ENCODE results near the gene EIF3D.
"Not testable (repeated sequence)": the region's sequence is repeated elsewhere in the genome, so short reads cannot be mapped to it uniquely, and the experiment has no call there.

EIF3D gene

DNA sequence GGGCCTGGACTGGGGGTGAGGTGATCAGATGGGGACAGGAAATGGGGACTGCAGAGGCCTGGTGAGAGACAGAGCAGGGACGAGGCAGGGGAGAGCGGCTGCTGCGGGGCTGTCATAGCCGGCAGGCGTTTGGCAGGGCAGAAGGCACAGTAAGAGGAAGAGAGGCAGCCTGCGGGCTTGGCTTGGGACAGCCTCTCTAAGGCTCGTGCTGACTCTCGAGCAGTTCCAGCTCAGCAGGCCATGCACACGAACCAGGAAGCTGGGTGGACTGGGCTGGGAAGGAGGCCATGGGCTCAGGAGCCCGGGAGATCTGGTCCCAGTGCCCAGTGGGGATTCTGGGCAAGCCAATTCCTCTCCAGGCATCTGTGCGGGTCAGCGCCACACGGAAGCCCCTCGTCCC lies 19.6 kb upstream of the EIF3D start:
- Histone ChIP-seq H3K9me3 (ENCODE audit: control insufficient read depth in 1 of 2, low read length in 2 of 2) (no peaks in the 10 kb centered on the region), H3K4me1 (ENCODE audit: control insufficient read depth in 1 of 2, insufficient read depth in 2 of 2, low read length in 2 of 2) (no peaks in the 10 kb centered on the region), H3K4me3 (ENCODE audit: low read depth in 1 of 2, low read length in 2 of 2) (no peak overlapping the region), H3K27me3 (ENCODE audit: low read depth, low read length) (peaks cover 15% of the 10 kb centered on the region), H3K36me3 (ENCODE audit: control insufficient read depth in 1 of 2, insufficient read depth in 2 of 2, low read length in 2 of 2) (no peaks in the 10 kb centered on the region), H3K27ac (ENCODE audit: low read length) (no peak overlapping the region)

DNA sequence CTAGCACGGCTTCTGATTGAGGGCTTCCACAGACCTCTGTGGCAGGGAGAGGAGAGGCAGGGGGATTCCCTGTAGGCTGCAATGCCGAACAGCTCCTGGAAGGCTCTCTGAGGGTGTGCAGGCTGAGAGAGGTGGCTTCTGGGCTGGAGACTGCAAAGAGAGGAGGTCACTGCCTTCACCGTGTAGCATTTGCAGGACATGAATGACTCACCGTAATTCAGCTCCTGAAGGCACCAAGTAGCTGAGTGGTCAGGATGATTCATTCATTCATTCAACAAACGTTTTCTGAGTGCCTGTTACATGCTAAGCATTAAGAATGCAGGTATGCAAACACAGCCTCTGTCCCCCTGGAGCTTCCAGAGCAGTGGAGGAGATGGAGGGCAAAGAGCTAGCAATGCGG lies 18.0 kb upstream of the EIF3D start:
- peaks cover 15% of the 10 kb centered on the region for H3K27me3 ChIP-seq (ENCODE audit: low read depth, low read length)

DNA sequence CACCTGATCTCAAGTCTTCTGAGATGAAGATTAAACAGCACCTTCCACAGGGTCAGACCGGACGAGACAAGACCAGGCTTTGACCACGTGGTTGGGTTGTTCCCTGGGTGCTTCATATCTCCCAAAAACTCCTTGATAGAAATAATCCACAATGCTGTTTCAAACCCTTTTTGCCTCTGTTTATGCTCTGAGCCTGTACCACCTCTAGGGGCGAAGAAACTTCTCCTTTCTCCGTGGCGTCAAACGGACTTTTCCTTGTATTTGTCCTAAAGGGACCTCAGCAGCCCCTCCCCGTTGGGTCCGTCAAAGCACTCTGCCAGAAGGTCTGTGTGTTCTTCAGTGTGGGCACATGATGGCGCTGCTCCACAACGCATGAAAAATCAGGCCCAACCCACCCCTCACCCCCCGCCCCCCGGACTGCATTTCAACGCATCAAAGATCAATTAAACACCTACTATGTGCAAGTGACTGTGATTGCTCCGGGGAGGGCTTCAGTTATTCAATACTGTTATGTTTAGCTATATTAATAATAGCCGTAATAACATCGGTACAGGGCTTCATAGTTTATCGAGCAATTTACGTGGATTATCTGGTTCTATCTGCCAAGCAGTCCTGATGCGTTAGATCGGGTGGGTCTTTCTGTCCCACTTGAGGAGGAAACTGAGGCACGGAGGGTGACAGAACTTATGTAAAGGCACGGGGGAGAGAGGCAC lies 17.3 kb upstream of the EIF3D start:
- H3K9me3 ChIP-seq (ENCODE audit: control insufficient read depth in 1 of 2, low read length in 2 of 2), result no peaks in the 10 kb centered on the region
- no peaks in the 10 kb centered on the region for H3K36me3 ChIP-seq (ENCODE audit: control insufficient read depth in 1 of 2, insufficient read depth in 2 of 2, low read length in 2 of 2)
- no peak overlapping the region for H3K27ac ChIP-seq (ENCODE audit: low read length)
- no peak overlapping the region for H3K4me3 ChIP-seq (ENCODE audit: low read depth in 1 of 2, low read length in 2 of 2)
- peaks cover 12% of the 10 kb centered on the region for H3K27me3 ChIP-seq (ENCODE audit: low read depth, low read length)
- H3K4me1 ChIP-seq (ENCODE audit: control insufficient read depth in 1 of 2, insufficient read depth in 2 of 2, low read length in 2 of 2), result no peaks in the 10 kb centered on the region

More for the DNA sequence above, 18.0 kb upstream of the EIF3D start:
- Histone ChIP-seq H3K4me1 (ENCODE audit: control insufficient read depth in 1 of 2, insufficient read depth in 2 of 2, low read length in 2 of 2) (no peaks in the 10 kb centered on the region), H3K4me3 (ENCODE audit: low read depth in 1 of 2, low read length in 2 of 2) (no peak overlapping the region), H3K9me3 (ENCODE audit: control insufficient read depth in 1 of 2, low read length in 2 of 2) (no peaks in the 10 kb centered on the region), H3K36me3 (ENCODE audit: control insufficient read depth in 1 of 2, insufficient read depth in 2 of 2, low read length in 2 of 2) (no peaks in the 10 kb centered on the region), H3K27ac (ENCODE audit: low read length) (no peak overlapping the region)

DNA sequence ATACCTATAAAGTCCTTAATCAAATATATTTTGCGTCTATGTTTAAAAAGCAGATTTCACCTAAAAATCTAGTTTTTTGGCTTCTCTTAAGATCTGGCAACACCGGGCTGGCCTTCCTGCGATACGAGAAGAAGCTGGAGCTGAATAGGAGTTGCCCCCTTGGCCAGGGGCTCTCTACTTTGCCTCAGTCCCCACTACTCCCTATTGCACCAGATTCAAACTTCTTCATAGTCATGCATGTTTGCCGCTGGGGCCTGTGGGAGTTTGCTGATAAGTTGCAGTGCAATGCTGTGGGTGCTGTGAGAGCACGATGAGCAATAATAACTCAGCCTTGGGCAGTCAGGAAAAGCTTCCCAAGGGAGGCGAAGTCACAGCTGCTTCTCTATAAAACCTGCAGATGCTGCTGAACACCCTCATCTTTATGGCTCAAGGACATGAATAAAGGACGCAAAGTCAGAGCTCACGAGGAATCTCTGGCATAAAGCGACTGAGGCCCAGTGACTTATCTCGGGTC lies 15.2 kb upstream of the EIF3D start:
- Histone ChIP-seq H3K9me3 (ENCODE audit: control insufficient read depth in 1 of 2, low read length in 2 of 2) (no peaks in the 10 kb centered on the region), H3K27me3 (ENCODE audit: low read depth, low read length) (peaks cover 11% of the 10 kb centered on the region), H3K36me3 (ENCODE audit: control insufficient read depth in 1 of 2, insufficient read depth in 2 of 2, low read length in 2 of 2) (no peaks in the 10 kb centered on the region), H3K4me1 (ENCODE audit: control insufficient read depth in 1 of 2, insufficient read depth in 2 of 2, low read length in 2 of 2) (no peaks in the 10 kb centered on the region), H3K27ac (ENCODE audit: low read length) (no peak overlapping the region), H3K4me3 (ENCODE audit: low read depth in 1 of 2, low read length in 2 of 2) (no peak overlapping the region)

DNA sequence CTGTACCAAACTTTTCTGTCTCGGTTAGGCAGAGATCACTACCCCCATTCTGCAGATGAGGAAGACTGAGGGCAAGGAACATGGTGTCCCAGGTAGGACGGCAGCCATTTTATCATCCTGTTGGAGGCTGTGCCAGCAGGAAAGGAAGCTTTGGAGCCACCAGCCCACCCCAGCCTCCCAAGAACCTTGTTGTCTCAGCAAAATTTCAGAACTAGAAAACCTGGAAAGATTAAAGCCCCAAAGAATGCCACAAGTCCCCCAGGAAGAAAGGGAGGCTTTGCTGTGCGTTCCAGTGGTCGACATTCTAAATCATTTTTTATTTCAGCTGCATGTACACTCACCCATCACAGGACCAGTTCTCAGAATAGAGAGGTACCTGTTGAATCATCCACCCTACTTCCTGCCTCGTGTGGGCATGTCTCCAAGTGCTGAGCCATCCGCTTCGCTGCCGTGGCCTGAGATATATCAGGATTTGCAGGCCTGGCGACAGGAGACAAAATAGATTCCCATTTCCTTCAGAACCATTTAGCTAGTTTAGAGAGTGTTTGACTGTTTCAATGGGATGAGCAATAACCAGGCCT lies 13.0 kb upstream of the EIF3D start:
- Histone ChIP-seq H3K4me1 (ENCODE audit: control insufficient read depth in 1 of 2, insufficient read depth in 2 of 2, low read length in 2 of 2) (no peaks in the 10 kb centered on the region), H3K27me3 (ENCODE audit: low read depth, low read length) (peaks cover 4% of the 10 kb centered on the region), H3K9me3 (ENCODE audit: control insufficient read depth in 1 of 2, low read length in 2 of 2) (no peaks in the 10 kb centered on the region), H3K36me3 (ENCODE audit: control insufficient read depth in 1 of 2, insufficient read depth in 2 of 2, low read length in 2 of 2) (no peaks in the 10 kb centered on the region), H3K4me3 (ENCODE audit: low read depth in 1 of 2, low read length in 2 of 2) (no peak overlapping the region), H3K27ac (ENCODE audit: low read length) (no peak overlapping the region)

DNA sequence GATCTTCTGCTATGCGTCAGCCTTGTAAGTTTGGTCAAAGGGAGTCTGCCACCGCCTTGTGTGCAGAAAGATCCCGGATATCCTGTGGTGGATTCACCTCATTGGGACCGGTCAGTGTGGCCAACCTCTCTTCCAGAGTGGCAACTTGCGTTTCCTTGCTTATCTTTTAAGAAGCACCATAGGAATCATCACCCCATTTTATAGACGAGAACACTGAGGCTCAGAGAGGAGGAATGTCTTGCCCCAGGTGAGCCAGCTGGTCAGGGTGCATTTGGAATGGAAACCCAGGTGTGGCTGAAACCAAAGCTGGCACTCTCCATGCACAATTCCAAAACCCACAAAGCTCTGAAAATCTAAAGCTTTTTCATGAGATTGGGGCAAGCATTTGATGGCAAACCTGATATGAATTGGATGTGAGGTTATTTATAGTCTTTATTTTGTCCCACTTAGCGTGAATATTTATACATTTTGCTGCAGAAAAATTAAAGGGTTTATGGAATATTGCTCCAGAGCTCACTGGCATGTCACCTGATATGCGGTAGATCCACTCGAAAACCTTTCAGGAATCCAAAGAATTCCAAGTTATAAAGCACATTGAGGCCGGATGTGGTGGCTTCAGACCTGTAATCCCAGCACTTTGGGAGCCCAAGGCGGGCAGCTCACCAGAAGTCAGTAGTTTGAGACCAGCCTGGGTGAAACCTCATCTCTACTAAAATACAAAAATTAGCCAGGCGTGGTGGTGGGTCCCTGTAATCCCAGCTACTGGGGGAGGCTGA lies 12.1 kb upstream of the EIF3D start:
- H3K4me1 ChIP-seq (ENCODE audit: control insufficient read depth in 1 of 2, insufficient read depth in 2 of 2, low read length in 2 of 2), result no peaks in the 10 kb centered on the region
- no peaks in the 10 kb centered on the region for H3K36me3 ChIP-seq (ENCODE audit: control insufficient read depth in 1 of 2, insufficient read depth in 2 of 2, low read length in 2 of 2)
- no peak overlapping the region for H3K4me3 ChIP-seq (ENCODE audit: low read depth in 1 of 2, low read length in 2 of 2)
- no peak overlapping the region for H3K27ac ChIP-seq (ENCODE audit: low read length)
- no peaks in the 10 kb centered on the region for H3K27me3 ChIP-seq (ENCODE audit: low read depth, low read length)
- H3K9me3 ChIP-seq (ENCODE audit: control insufficient read depth in 1 of 2, low read length in 2 of 2), result no peaks in the 10 kb centered on the region

DNA sequence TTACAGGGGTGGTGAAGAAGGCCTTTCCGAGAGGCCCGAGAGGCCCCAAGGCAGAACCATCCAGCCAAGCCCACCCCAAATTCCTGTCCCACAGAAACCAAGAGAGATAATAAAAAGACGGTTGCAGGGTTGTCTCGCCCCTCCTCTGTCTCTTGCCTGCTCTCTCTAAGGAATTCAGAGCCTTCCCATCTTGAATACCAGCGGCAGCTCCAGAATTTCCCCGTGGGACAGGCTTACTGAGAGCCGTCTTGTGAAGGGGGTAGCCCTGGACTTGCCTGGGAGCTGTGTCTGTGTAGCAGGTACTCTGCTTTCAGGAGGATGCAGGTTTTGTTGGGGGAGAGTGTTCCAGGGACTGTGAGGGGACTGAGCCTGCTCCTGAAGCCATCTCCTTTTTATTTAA lies 9.6 kb upstream of the EIF3D start:
- Histone ChIP-seq H3K36me3 (ENCODE audit: control insufficient read depth in 1 of 2, insufficient read depth in 2 of 2, low read length in 2 of 2) (no peaks in the 10 kb centered on the region), H3K4me3 (ENCODE audit: low read depth in 1 of 2, low read length in 2 of 2) (no peak overlapping the region), H3K4me1 (ENCODE audit: control insufficient read depth in 1 of 2, insufficient read depth in 2 of 2, low read length in 2 of 2) (no peaks in the 10 kb centered on the region), H3K27ac (ENCODE audit: low read length) (no peak overlapping the region), H3K9me3 (ENCODE audit: control insufficient read depth in 1 of 2, low read length in 2 of 2) (no peaks in the 10 kb centered on the region), H3K27me3 (ENCODE audit: low read depth, low read length) (no peaks in the 10 kb centered on the region)

DNA sequence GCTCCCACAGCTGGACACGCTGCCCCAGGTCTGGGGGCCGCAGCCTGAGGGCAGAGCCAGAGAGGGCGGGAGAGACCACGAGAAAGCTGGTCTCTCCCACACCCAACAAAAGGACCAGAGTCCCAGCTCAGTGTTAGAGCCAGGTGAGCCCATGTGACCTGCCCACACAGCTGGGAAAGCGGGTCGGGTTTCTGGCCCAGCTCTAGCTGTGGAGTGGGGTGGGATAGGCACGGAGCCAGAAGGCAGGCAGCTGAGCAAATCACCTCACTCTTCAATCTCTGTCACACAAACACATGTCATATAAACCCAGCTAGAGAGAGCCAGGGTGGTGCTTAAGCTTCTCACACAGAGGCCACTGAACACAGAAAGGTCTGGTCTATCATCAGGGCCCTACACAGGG lies 7.8 kb upstream of the EIF3D start:
- Histone ChIP-seq H3K4me1 (ENCODE audit: control insufficient read depth in 1 of 2, insufficient read depth in 2 of 2, low read length in 2 of 2) (no peaks in the 10 kb centered on the region), H3K9me3 (ENCODE audit: control insufficient read depth in 1 of 2, low read length in 2 of 2) (no peaks in the 10 kb centered on the region), H3K4me3 (ENCODE audit: low read depth in 1 of 2, low read length in 2 of 2) (no peak overlapping the region), H3K36me3 (ENCODE audit: control insufficient read depth in 1 of 2, insufficient read depth in 2 of 2, low read length in 2 of 2) (no peaks in the 10 kb centered on the region), H3K27me3 (ENCODE audit: low read depth, low read length) (no peaks in the 10 kb centered on the region), H3K27ac (ENCODE audit: low read length) (no peak overlapping the region)

DNA sequence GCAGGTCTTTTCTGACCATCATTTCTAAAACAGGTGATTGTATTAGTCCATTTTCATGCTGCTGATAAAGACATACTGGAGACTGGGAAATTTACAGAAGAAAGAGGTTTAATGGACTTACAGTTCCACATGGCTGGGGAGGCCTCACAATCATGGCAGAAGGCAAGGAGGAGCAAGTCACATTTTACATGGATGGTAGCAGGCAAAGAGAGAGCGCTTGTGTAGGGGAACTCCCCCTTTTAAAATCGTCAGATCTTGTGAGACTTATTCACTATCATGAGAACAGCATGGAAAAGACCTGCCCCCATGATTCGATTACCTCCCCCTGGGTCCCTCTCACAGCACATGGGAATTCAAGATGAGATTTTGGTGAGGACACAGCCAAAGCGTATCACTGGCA lies 4.4 kb upstream of the EIF3D start:
- not testable (repeated sequence) for H3K36me3 ChIP-seq (ENCODE audit: control insufficient read depth in 1 of 2, insufficient read depth in 2 of 2, low read length in 2 of 2); H3K4me1 ChIP-seq (ENCODE audit: control insufficient read depth in 1 of 2, insufficient read depth in 2 of 2, low read length in 2 of 2); H3K9me3 ChIP-seq (ENCODE audit: control insufficient read depth in 1 of 2, low read length in 2 of 2); H3K4me3 ChIP-seq (ENCODE audit: low read depth in 1 of 2, low read length in 2 of 2); H3K27me3 ChIP-seq (ENCODE audit: low read depth, low read length); H3K27ac ChIP-seq (ENCODE audit: low read length)

DNA sequence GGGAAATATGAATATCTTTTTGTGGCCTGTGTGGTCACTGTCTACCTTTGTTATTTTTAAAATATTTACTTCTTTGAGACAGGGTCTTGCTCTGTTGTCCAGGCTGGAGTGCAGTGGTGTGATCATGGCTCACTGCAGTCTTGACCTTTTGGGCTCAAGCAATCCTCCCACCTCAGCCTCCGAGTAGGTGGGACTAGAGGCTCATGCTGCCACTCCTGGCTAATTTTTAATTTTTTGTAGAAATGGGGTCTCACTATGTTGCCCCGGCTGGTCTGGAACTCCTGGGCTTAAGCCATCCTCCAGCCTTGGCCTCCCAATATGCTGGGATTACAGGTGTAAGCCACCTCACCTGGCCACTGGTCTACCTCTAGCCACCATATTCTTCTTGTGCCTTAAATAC lies 3.5 kb upstream of the EIF3D start:
- no peak overlapping the region for H3K4me3 ChIP-seq (ENCODE audit: low read depth in 1 of 2, low read length in 2 of 2)
- H3K4me1 ChIP-seq (ENCODE audit: control insufficient read depth in 1 of 2, insufficient read depth in 2 of 2, low read length in 2 of 2), result peaks cover 0 to 9% of the 10 kb centered on the region in 2 donors
- H3K27me3 ChIP-seq (ENCODE audit: low read depth, low read length), result no peaks in the 10 kb centered on the region
- no peaks in the 10 kb centered on the region for H3K36me3 ChIP-seq (ENCODE audit: control insufficient read depth in 1 of 2, insufficient read depth in 2 of 2, low read length in 2 of 2)
- H3K27ac ChIP-seq (ENCODE audit: low read length), result no peak overlapping the region
- no peaks in the 10 kb centered on the region for H3K9me3 ChIP-seq (ENCODE audit: control insufficient read depth in 1 of 2, low read length in 2 of 2)

DNA sequence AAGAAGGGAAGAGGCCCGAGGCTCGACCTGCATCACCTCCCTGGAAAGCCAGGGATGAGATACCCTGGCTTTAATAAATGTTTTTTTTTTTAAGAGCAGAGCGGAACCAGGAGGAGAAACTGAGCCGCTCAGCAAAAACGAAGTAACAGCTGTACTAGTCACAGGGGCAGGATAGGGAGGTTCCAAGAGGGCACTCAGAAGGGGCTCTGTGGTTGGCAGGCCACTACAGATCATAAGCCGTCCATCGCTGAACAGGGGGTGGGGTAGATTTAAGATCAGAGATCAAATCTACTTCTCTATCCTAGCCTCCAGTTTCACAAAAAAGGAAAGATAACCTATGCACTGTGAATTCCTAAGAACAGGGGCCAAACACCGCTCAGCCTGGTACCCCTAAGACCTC lies 625 bp downstream of the EIF3D start:
- peak overlapping the region; percentile 96 to 97 for H3K4me3 ChIP-seq (ENCODE audit: low read depth in 1 of 2, low read length in 2 of 2)
- H3K36me3 ChIP-seq (ENCODE audit: control insufficient read depth in 1 of 2, insufficient read depth in 2 of 2, low read length in 2 of 2), result peaks cover 28 to 36% of the 10 kb centered on the region in 2 donors
- H3K4me1 ChIP-seq (ENCODE audit: control insufficient read depth in 1 of 2, insufficient read depth in 2 of 2, low read length in 2 of 2), result peaks cover 0 to 11% of the 10 kb centered on the region in 2 donors
- H3K27me3 ChIP-seq (ENCODE audit: low read depth, low read length), result no peaks in the 10 kb centered on the region
- H3K9me3 ChIP-seq (ENCODE audit: control insufficient read depth in 1 of 2, low read length in 2 of 2), result no peaks in the 10 kb centered on the region
- H3K27ac ChIP-seq (ENCODE audit: low read length), result peak overlapping the region; percentile 96
